Activated gamma-delta T cell treated with Interleukin-2 at 50 U/mL for 16 hours (primary cell): ENCODE measurements around the gene APCS.

Source experiments
- DNase-seq: peaks from one replicate; pipeline ENCODE4 v3.0.0-alpha.2; 2020

APCS gene, protein sequence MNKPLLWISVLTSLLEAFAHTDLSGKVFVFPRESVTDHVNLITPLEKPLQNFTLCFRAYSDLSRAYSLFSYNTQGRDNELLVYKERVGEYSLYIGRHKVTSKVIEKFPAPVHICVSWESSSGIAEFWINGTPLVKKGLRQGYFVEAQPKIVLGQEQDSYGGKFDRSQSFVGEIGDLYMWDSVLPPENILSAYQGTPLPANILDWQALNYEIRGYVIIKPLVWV

DNA sequence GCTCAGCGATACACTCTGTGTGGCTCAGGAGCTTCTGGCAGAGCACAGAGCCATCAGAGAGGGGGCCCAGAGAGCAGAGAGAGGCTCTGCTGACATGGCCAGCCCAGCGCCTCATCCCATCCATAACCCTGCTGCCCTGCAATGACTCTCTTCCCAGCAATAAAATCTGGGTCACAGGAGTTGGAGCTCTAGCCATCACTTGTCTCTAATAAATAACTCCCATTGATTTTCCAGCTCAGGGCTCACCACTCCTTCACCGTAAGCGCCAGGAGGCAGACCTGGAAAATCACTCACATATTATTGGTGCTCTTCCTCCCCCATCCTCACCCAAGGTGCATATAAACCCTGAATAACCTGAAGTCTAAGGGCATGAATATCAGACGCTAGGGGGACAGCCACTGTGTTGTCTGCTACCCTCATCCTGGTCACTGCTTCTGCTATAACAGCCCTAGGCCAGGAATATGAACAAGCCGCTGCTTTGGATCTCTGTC is at the start of gene APCS:
Gene APCS (plus strand): TSS at position 366 of the 491 bp plus-strand sequence. CDS start 96 bp downstream, at position 462.
- DNase-seq = no peak

- no peak for DNase-seq
These were observed 39.5 kb upstream of the APCS start for GRCh38 chr1:159548126-159548525.

DNA sequence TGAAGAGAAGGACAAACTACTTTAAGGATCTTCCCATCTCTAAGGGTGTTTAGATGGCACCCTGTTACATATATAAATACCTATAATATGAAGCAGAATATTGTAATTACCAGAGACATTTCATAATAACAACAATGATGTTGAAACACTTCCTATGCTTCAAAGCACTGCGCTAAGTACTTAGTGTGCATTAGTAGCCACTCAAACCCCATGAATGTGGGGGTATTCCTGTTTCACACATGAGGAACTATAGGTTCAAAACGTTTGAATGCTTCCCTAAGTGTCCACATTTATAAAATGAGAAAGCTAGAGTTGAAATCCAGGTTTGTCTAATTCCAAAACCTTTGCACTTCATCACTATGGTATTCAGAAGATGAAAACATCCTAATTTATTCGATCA is 33.4 kb upstream of the APCS start:
- DNase-seq = no peak

- DNase-seq = no peak
These were observed 32.9 kb upstream of the APCS start for GRCh38 chr1:159554696-159555095.

DNA sequence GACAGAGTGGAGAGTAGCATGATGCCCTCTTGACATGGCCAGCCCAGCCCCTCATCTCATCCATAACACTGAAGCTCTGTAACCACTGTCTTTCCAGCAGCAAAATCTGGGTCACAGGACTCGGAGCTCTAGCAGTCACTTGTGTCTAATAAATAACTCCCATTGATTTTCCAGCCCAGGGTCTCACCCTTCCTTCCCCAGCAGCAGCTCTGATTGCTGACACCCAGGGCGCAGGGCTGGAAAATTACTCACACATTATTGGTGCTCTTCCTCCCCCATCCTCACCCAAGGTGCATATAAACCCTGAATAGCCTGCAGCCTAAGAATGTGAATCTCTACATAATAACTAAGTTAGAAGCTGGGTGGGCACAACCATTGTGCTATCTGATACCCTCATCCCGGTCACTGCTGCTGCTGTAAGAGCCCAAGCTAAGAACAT is 30.7 kb upstream of the APCS start:
- no peak for DNase-seq

DNA sequence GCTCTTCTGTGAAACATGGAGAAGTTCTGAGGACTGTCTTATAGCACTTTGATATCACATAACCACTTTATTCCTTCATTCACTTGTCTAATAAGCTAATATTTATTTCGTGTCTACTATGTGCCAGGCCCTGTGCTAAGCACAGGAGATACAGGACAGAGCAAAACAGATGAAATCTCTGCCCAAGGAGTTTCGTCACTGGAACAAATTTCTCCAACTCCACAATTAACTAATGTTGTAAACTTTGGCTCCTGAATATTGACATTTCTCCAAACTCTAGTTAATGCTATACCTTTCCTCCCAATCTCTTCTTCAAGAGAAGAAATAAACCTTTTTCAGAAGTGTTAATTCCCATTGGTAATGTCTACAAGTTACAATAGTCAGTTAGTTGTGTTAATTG is 27.0 kb upstream of the APCS start:
- DNase-seq = no peak

DNA sequence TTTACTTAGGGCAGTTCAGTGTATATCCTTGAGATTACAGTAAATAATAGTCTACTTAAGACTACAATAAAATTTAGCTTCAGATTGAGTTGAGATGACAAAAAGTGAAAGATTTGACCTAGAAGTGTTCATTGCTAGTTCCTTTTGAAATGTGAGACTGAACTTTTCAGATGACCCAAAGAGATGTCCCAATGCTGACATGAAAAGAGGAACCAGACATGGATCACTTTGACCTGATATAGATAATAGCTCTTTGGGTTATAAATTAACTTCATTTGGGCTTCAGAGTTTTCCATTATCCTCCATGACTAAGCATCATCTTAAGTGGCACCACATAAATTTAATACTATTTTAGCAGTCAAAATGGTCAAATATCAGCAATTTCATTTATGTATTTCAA is 26.1 kb upstream of the APCS start:
- DNase-seq = no peak

GRCh38 chr1:159562680-159563079 is 24.9 kb upstream of the APCS start:
- no peak for DNase-seq

DNA sequence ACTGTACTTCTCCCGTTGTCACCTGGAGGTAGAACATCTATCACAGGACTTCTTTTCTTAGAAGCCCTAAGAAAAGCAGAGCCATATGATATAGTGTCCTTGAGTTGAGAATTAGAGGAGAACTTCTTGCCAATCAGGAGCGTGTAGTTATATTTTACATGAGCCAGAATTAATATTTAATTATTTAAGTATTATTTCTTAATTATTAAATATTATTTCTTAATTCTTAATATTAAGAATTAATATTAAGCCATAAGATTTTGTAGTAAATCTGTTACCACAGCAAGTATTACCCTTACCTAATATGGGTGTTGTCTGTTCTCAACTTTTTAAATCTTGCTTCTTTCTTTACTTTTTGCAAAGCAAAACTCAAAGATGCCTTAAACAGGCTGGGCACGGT is 10.2 kb upstream of the APCS start:
- DNase-seq = no peak

DNA sequence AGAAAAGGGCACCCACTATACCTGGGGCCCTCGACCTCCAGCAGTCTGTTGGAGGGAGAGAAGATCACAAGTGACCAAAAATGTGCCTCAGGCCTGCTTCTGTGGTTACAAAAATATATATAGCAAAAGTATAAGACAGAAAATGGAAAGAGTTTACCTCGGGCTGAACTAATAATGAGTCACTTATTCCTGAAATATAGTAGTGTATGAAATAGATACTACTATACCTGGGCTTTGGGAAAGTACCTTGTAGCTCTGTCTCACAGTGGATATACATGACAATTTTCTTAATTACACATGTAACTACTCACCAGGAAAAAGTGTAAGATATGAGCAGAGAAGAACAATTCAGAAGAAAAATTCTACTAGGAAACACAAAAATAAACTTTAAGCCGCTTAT is 7.3 kb upstream of the APCS start:
- DNase-seq = no peak

- DNase-seq = no peak
These were observed 6.2 kb upstream of the APCS start for GRCh38 chr1:159581422-159581821.

DNA sequence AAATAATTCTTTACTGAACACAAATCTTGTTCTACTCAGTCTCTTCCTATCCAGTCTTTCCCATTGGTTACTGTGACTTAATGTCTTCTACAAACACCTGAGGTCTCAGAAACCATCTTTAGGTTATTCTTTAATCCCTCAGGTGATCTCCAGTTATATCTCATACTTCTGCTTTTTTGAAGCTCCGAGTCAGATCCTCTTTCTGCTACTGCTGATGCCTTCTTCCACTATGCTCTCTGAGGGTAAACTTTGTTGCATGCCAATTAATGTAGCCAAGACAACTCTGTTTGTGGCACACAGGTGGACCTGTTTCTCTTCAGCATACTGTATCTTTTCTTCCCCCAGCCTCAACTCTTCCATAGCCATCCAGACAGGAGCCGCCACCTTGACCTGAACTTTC is 3.1 kb upstream of the APCS start:
- DNase-seq = no peak

GRCh38 chr1:159591981-159592380 is 4.4 kb downstream of the APCS start:
- no peak for DNase-seq

DNA sequence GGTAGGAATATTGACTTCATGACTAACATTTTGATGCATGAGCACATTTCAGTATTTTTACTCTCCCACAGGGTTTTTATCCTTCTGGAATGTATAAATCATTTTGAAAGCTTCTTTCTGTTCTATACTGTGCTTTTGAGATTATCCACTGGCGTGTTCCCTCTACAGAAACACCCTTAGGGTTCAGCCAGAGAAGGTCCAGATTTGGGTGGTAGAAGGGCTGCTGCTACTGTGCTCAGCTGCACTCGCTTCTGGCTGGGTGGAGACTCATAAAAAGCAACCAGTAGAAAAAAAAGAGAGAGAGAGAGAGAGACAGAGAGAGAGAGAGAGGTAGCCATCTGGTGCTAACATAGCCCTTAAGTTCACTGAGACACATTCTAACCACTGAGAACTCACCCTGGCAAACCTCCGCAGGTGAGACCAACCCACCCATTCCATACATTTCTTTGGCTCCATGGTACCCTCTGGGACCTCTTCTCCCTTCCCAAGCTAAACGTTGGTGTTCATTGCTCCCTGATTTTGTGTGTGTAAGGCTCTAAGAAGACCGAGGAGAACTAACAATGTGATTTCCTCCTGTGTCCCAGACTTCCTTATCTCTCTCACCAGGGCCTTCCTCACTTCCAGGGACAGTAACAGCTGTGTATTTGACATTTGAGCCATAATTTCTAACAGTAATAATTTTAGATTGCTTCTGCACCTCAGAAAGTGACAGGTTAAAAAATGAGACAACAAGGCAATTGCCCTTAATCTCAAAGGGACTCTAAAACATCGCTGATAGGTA is 7.2 kb downstream of the APCS start:
- DNase-seq = no peak

GRCh38 chr1:159598196-159598595 is 10.6 kb downstream of the APCS start:
- DNase-seq = no peak

DNA sequence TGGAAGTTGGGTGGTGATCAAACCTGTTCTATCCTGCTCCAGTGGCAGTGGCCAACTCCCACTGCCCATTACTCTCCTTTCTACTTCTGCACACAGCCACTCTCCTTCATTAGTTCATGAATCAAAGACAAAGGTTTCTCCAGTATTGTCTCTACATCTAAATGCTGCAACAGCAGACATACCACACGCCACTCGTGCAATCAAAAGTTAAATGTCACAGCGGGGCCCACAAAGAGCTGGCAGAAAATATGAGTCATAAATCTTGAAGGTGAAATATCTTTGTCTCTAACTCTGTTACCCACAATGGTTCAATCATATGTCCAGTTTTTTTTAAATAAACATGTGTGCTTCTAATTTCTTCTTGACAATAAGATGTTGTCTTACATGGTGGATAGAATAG is 13.3 kb downstream of the APCS start:
- no peak for DNase-seq

GRCh38 chr1:159602501-159602999 is 14.9 kb downstream of the APCS start:
- DNase-seq = no peak

GRCh38 chr1:159612211-159612885 is 24.7 kb downstream of the APCS start:
- no peak for DNase-seq

DNA sequence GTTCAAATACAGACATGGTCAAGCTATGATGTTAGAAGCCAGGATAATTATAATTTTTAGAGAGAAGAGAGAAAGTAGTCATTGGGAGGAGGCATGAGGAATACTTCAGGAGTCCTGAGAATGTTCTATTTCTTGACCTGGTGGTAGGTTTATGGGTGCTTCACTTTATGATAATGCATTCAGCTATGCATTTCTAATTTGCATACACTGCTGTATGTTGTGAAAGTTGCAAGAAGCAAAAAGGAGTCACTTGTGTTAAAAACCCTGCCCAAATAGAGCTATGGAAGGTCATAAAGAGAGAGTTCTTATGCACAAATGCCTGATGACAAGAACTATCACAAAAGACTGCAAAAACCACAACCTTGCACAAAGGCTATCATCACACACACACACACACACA is 45.3 kb downstream of the APCS start:
- no peak for DNase-seq
